HL-60 (cell line): ENCODE measurements around the gene TMEM132D.

ENCODE experiments used
- GABPA ChIP-seq: IDR thresholded peaks from 2 replicates; pipeline ENCODE4 v1.6.1; 2012; ENCODE audit warnings: low read depth
- POLR2AphosphoS5 ChIP-seq: IDR thresholded peaks from 2 replicates; pipeline ENCODE4 v1.6.1; 2012; ENCODE audit warnings: low read depth
- SPI1 ChIP-seq: IDR thresholded peaks from 2 replicates; pipeline ENCODE4 v1.6.1; 2012; ENCODE audit warnings: low read depth, mild to moderate bottlenecking, borderline replicate concordance
- TF ChIP-seq, protein P1 (sequence below): IDR thresholded peaks from 2 replicates; pipeline ENCODE4 v1.6.1; 2012; ENCODE audit warnings: low read depth; ENCODE audit not compliant: insufficient replicate concordance
- TF ChIP-seq, protein P2 (sequence below): IDR thresholded peaks from one replicate; pipeline ENCODE4 v1.5.1; 2011; ENCODE audit warnings: low read length, control low read depth, inconsistent platforms; ENCODE audit not compliant: insufficient read depth

DNA sequence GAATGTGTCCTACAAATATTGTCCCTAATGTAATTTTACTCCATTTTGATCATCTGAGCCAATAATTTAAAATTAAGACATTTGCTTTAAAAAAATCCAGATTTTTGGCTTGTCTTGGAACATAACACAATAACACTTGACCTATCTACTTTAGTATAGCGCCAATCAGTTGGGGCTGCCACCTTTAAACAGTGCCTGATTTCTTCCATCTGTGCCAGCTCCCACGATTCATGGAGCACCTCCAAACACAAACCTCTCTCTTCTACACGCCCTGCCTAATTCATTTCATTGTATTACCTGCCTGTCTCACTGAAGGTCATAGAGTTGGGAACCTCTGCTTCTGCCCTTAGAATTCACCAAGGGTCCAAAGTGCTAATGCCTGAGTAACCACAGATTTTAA is 352.4 kb downstream of the TMEM132D start:
- TF ChIP-seq, protein P1, sequence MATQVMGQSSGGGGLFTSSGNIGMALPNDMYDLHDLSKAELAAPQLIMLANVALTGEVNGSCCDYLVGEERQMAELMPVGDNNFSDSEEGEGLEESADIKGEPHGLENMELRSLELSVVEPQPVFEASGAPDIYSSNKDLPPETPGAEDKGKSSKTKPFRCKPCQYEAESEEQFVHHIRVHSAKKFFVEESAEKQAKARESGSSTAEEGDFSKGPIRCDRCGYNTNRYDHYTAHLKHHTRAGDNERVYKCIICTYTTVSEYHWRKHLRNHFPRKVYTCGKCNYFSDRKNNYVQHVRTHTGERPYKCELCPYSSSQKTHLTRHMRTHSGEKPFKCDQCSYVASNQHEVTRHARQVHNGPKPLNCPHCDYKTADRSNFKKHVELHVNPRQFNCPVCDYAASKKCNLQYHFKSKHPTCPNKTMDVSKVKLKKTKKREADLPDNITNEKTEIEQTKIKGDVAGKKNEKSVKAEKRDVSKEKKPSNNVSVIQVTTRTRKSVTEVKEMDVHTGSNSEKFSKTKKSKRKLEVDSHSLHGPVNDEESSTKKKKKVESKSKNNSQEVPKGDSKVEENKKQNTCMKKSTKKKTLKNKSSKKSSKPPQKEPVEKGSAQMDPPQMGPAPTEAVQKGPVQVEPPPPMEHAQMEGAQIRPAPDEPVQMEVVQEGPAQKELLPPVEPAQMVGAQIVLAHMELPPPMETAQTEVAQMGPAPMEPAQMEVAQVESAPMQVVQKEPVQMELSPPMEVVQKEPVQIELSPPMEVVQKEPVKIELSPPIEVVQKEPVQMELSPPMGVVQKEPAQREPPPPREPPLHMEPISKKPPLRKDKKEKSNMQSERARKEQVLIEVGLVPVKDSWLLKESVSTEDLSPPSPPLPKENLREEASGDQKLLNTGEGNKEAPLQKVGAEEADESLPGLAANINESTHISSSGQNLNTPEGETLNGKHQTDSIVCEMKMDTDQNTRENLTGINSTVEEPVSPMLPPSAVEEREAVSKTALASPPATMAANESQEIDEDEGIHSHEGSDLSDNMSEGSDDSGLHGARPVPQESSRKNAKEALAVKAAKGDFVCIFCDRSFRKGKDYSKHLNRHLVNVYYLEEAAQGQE = no peak
- TF ChIP-seq, protein P2, sequence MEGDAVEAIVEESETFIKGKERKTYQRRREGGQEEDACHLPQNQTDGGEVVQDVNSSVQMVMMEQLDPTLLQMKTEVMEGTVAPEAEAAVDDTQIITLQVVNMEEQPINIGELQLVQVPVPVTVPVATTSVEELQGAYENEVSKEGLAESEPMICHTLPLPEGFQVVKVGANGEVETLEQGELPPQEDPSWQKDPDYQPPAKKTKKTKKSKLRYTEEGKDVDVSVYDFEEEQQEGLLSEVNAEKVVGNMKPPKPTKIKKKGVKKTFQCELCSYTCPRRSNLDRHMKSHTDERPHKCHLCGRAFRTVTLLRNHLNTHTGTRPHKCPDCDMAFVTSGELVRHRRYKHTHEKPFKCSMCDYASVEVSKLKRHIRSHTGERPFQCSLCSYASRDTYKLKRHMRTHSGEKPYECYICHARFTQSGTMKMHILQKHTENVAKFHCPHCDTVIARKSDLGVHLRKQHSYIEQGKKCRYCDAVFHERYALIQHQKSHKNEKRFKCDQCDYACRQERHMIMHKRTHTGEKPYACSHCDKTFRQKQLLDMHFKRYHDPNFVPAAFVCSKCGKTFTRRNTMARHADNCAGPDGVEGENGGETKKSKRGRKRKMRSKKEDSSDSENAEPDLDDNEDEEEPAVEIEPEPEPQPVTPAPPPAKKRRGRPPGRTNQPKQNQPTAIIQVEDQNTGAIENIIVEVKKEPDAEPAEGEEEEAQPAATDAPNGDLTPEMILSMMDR = no peak
- TF ChIP-seq POLR2AphosphoS5 (no peak), GABPA (no peak), SPI1 (no peak)
